ENCODE results near the gene IL10.
"Not testable (repeated sequence)": the region's sequence is repeated elsewhere in the genome, so short reads cannot be mapped to it uniquely, and the experiment has no call there.

The IL10 gene

GRCh38 chr1:206792939-206793607 is 20.8 kb upstream of the IL10 start:
- no peak for DNase-seq

GRCh38 chr1:206790502-206791250 is 18.4 kb upstream of the IL10 start:
- DNase-seq, result no peak

GRCh38 chr1:206788487-206789050 is 16.3 kb upstream of the IL10 start:
- no peak for DNase-seq

- no peak for DNase-seq
Measured at GRCh38 chr1:206787891-206788290, 15.6 kb upstream of the IL10 start.

GRCh38 chr1:206786212-206786886 is 14.1 kb upstream of the IL10 start:
- DNase-seq, result no peak

GRCh38 chr1:206785182-206785765 is 13.0 kb upstream of the IL10 start:
- DNase-seq, result no peak

- DNase-seq, result peak; percentile 61
Measured at GRCh38 chr1:206784471-206784903, 12.2 kb upstream of the IL10 start.

GRCh38 chr1:206783506-206783905 is 11.2 kb upstream of the IL10 start:
- no peak for DNase-seq

- DNase-seq, result no peak
Measured at GRCh38 chr1:206782448-206782847, 10.2 kb upstream of the IL10 start.

- DNase-seq, result no peak
Measured at GRCh38 chr1:206779638-206780037, 7.3 kb upstream of the IL10 start.

- not testable (repeated sequence) for DNase-seq
Measured at GRCh38 chr1:206778911-206779310, 6.6 kb upstream of the IL10 start.

- DNase-seq, result no peak
Measured at GRCh38 chr1:206778031-206778430, 5.7 kb upstream of the IL10 start.

- no peak for DNase-seq
Measured at GRCh38 chr1:206776229-206776628, 3.9 kb upstream of the IL10 start.

GRCh38 chr1:206774093-206774492 is 1.8 kb upstream of the IL10 start:
- no peak for DNase-seq

GRCh38 chr1:206771338-206771692 is 979 bp downstream of the IL10 start:
- no peak for DNase-seq

- no peak for DNase-seq
Measured at GRCh38 chr1:206770531-206771337, 1.6 kb downstream of the IL10 start, which contains the start of gene IL19. TSS of gene IL19 (plus strand) at chr1:206770773. CDS start at chr1:206836663, 65,890 bp downstream.

GRCh38 chr1:206769304-206769731 is 3.0 kb downstream of the IL10 start:
- DNase-seq, result peak; percentile 54

- DNase-seq, result no peak
Measured at GRCh38 chr1:206768472-206769303, 3.6 kb downstream of the IL10 start.

- peak; percentile 70 for DNase-seq
Measured at GRCh38 chr1:206766251-206766856, 5.9 kb downstream of the IL10 start.

GRCh38 chr1:206765771-206766170 is 6.5 kb downstream of the IL10 start:
- DNase-seq, result not testable (repeated sequence)
